Stimulated activated CD4-positive, alpha-beta T cell treated with anti-CD3 and anti-CD28 coated beads, TNF-alpha, amount 100 ng/mL, for 4 hours (primary cell): ENCODE results near the gene SSBP3.
"Not testable (repeated sequence)": the region's sequence is repeated elsewhere in the genome, so short reads cannot be mapped to it uniquely, and the experiment has no call there.

Experiments used
- DNase-seq, 3 experiments: peaks; one replicate each; pipeline ENCODE4 v3.0.0-alpha.2; 2020; ENCODE audit warnings: low read depth in 3 of 3

The SSBP3 gene

DNA sequence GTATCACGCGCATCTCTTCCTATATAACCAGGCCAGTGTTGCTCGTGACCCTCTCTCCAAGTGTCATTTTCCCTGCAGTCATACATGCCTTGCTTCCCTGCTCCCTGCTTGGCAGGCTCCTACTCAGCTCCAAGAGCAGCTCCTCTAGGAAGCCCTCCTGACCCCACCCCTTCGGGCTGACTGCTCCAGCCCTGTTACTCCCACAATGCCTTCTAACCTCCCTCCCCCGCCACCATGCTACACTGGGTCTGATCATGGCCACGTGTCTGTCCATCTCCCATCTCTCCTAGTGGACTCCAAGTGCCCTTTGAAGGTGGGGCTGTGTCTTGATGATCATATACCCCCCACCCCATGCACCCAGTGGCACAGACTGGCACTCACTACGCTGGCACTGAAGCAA is 161.5 kb downstream of the SSBP3 start:
- DNase-seq = no peak

DNA sequence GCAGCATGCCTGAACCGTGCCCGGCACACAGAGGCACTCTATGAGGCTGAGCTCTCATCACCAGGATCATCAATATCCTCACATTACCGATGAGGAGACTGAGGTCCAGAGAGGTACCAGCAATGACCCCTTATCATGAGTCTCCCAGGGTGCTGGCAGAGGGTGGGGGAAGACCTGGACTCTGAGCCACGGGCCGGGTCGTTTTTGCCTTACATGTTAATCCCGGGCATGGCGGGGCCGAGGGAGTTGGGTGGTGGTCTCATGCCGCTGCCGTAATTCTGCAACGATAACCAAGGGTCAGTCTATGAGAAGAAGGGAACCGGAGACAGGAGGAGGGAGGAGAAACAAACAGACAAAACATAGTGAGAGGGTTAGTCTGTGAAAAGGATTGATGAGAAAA is 163.2 kb downstream of the SSBP3 start:
- DNase-seq = no peak

DNA sequence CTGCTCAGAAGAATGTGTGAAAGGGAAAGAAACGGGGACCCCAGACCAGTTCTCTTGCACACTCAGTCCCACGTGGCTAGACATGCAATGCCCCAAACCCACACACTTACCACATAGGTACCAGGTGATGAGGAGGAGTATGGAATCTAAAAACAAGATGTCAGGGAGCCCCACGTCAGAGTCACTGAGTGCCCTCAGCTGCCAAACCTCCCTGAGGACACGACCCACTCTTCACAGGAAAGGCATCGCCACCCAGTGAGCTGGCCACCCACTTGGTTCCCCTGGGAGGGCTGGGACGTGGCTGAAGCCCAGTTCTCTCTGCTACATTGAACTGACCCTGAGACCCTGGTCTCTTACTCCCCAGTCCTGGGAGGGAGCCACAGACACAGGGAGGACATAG is 164.8 kb downstream of the SSBP3 start:
- DNase-seq = no peak

DNA sequence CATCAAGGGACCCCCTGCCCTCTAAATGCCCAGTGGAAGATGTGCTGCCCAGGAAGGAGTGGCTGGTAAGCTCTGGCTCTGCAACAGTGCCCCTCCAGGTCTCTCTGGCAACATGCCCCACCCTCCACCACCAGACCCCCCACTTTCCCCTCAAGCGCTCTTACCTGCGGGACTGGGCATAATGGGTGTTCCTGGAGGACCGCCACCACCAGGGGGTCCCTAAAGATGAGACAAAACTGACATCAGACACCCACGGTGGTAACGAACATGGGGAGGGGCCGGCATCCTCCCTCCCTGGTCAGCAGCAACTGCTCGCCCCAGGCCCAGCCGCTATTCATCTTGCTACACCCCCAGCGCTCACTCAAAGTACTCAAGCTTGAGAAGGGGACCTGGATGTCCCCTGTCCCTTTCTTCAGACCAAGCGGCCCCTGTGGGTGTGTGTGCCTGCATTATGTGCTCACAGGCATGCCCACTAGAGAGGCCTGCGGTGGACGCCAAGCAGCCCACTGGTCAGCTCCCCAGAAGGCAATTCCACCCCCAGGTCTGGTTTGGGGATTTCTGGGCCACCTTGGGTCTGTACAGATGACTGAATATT is 165.4 kb downstream of the SSBP3 start:
- no peak for DNase-seq

DNA sequence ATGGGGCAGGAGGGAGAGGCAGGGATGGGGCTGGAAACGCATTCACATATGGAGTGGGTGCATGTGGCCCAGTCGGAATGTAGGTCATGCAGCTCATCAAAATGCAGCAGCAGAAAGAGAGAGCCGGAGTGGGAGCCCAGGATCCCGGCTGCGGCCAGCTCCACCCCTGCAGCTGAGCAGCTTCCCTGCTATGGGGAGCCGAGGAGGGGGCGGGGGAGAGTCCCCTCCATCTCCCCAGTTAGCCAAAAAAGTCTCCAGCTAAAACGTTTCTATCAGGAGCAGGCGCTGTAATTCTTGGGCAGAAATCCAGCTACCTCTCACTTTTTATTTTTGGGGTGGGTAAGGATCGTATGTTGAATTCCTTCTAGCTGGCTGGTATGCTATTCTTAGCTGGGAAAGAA is 166.6 kb downstream of the SSBP3 start:
- no peak for DNase-seq

DNA sequence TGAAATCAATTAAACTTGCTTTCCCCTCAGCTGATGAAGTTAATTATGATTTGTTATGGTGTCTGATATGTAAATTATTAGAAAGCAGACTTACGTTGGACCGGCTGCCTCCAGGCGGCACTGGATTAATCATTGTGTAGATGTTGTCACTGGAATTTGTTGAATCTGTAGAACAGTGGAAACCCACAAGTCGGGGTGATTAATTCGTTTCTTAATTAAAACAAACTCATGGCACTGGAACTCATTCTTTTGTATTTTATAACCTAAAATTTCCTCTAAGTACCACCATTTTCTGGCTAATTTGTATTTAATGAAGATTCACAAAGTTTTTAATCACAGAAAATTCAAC is 167.2 kb downstream of the SSBP3 start:
- DNase-seq = no peak

DNA sequence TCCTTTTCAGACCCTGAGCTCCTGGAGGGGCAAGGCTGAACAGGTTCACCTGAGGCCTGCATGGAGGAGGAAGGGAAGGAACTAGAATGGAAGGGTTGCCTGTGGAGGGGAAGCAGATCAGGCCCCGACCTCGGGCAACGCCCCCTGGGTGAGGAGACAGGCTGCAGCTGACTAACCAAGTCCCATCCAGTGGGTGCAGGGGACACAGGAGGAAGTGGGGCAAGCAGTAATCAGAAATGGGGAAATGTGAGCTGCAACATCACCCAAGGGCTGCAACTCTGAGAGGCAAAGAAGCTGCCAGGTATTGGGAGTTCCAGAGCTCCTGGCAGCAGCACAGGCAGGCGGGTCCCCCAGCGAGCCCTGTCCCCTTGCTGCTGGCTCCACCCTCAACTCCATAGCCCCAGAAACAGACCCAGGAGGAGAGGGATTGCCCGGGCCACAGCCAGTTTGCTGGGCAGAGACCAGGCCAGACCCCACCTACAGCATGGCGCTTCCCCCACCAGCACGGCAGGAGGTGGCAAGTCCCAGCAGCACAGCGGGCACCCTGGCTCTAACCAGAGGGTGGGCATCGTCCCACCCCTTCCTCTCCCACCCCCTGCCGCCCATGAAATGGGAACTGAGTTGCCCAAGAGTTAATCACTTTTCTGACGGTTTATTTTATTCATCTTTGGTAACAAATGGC is 167.7 kb downstream of the SSBP3 start:
- no peak for DNase-seq

DNA sequence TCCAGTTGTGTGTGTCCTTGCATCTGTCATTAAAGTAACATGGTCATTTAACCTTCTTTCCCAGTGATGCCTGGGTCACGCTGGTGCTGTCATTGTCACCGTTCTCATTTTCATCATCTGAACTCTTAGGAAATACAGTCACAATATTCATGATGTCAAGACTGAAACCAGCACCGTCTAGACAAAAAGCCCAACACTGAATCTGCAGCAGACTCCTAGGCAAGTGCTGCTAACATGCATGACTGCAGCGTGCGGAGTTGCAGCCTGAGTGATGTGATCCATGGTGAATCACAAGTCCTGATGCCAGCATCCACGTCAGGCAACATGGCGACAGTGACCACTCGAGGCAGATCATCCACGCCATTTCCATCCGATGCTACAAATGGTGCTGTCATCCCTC is 168.6 kb downstream of the SSBP3 start:
- DNase-seq = no peak

DNA sequence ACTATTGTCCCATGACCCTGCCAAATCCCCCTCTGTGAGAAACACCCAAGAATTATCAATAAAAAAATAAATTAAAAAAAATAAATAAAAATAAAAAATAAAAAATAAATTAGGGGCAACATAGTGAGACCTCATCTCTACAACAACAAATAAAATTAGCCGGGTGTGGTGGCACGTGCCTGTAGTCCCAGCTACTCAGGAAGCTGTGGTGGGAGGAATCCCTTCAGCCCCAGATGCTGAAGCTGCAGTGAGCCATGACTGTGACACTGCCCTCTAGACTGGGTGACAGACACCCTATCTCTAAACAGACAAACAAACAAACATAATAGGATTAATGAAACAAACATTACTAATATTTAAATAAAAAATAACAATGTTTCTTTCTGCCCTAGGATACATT is 171.9 kb downstream of the SSBP3 start:
- DNase-seq = no peak

DNA sequence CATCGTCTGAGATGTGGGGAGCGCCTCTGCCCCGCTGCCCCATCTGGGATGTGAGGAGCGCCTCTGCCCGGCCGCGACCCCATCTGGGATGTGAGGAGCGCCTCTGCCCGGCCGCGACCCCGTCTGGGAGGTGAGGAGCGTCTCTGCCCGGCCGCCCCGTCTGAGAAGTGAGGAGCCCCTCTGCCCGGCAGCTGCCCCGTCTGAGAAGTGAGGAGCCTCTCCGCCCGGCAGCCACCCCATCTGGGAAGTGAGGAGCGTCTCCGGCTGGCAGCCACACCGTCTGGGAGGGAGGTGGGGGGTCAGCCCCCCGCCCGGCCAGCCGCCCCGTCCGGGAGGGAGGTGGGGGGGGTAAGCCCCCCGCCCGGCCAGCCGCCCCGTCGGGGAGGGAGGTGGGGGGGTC is 173.0 kb downstream of the SSBP3 start:
- DNase-seq = not testable (repeated sequence)

DNA sequence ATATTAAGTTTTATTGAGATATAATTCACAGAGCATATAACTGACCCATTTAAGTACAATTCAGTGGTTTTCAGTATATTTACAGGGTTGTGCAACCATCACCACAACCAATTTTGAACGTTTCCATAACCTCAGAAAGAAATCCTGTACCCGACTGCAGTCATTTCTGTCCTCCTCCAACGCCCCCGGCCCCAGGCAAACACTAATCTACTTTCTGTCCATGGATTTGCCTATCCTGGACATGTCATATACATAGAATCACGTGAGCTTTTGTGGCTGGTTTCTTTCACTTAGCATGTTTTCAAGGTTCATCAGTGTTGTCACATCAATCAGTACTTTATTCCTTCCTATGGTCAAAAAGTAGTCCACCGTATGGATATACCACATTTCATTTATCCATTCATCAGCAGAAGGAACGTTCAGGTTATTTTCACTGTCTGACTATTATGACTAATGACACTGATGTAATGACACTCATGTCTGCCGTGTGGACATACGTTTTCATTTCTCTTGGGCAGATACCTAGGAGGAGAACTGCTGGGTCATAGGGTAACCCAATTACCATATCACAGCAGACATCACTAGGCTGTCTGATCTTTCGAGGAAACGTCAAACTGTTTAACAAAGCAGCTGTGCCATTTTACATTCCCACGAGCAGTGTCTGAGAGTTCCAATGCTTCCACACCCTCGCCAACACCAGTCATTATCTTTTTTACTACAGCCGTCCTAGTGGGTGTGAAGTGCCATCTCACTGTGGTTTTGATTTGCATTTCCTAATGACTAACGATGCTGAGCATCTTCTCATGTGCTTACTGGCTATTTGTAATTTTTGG is 175.5 kb downstream of the SSBP3 start:
- no peak for DNase-seq

DNA sequence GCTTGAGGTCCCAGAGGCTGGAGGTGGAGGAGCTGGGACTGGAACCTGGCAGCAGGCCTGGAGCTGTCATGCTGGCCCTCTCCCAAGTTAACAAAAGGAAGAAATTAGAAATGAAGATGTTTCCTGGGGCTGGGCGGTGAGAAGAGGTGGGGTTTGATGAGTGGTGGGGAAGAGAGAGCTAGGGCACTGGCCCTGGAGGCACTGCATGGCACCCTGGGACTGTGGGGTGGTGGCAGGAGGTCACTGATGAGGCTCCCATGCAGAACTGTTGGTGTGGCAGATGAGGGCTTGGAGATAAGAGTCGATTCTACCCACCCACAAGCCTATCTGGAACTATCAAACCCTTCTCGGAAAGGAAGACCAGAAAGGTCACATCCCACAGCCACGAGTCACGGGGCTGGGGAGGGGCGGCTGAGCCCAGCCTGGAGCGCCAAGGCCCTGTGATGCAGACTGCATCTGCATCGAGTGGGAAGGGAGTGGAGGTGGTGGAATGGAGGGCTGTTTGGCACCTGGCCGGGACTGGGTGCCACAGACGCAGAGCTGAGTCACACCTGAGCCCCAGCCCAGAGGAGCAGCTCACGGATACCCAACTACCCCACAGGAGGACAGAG is 176.8 kb downstream of the SSBP3 start:
- DNase-seq = peak in 1 of 3 experiments; percentile 5

DNA sequence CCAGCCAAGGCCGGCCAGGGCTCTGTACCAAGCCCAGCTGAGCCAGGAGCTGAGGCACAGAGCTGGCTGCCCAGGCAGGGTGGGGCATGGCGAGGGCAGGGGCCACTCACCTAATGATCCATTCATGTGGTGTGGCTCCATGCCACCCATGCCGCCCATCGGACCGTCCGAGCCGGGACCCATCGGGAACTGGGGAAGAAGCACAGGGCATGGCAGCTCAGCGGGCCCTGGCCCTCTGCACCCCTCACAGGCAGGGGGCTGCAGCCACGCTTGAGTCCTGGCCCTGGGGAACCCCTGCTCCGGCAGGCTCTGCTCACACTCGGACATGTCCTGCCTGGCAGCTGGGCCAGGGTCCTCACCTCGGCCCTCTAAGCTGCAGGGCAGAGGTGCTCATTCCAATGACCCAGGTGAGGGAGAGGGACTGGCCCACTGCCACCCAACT is 177.5 kb downstream of the SSBP3 start:
- no peak for DNase-seq

DNA sequence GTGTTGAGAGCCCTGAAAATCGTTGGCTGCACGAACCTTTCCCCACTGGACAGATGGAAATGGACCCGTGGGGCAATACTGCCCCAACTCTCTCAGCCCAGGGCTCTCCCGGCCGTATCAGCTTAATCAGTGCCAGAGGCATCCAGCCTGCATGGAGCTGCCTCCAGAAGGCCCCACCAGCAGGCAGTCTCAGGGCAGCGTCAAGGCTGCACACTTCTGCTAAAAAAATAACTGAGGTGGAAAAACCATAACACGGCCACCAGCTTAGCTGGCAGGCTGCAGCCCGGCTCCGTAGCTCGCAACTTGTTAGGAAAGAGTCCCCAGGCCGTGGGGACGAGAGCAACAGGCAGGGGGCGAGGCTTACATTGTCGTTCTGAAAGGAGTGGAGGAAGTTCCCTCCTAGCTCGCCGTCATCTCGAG is 178.3 kb downstream of the SSBP3 start:
- no peak for DNase-seq

DNA sequence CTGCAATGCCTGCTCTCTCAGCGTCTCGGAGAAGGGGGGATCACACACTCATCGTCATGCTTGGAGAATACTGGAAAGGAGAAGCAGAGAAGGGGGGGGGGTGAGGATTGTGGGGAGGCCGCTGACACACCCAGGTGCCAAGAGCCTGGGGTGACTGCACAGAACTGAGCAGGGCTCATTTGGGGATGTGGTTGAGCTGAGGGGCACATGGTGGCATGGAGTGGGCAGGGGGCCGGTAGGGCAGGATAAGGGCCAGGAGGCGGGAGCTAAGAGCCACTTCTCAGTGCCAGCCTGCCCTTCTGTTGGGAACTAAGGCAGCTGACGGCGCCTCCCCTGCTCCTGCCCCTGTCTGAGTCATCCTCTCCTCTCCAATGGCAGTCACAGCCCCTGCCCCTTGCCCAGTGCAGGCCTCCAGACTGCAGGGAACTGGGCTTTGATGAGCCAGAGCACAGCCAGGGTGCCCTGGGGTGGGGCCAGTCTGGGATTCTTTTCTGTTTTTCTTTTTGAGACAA is 179.0 kb downstream of the SSBP3 start:
- DNase-seq = no peak

DNA sequence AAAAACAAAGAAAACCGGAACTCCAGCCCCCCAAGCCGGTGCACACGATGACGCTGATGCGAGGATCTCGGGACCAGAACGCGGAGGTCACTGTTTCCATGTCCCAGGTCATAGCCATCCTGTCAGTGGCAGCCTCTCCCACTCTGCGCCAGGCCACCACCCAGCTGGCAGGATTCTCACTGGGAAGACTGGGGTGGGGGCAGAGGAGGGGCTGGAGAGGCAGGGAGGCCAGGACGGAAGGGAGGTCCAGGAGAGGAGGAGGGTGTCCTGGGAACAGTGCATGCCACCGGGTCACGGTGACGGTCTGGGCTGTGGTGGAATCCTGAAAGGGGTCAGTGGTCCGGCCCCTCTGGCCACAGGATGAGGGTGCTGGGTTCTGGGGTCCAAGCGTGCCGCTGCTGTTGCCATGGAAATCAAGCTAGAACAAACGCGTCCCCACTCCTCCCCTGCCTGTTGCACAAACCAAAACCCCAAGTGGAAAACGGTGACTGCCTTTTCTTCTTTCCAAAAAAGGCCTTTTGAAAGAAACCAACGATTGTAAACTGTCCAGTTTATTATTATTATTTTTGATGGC is 180.1 kb downstream of the SSBP3 start:
- no peak for DNase-seq

DNA sequence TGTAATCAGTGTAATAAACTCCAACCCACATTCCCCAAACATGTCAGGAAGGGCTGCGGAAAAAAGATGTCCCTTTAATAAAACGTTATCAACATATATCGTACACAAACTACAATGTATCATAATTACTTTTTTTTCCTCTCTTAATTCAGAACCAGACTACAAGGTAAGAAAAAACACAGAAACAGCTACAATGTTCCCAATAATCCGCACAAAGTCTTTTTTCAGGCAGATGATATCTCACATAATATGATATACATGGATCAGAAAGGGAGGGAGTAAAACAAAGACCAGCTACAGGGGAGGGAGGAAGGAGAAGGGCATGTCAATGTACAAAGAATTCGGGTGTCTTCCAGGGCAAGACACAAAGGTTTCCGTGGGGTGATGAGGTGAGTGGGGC is 180.8 kb downstream of the SSBP3 start:
- no peak for DNase-seq

DNA sequence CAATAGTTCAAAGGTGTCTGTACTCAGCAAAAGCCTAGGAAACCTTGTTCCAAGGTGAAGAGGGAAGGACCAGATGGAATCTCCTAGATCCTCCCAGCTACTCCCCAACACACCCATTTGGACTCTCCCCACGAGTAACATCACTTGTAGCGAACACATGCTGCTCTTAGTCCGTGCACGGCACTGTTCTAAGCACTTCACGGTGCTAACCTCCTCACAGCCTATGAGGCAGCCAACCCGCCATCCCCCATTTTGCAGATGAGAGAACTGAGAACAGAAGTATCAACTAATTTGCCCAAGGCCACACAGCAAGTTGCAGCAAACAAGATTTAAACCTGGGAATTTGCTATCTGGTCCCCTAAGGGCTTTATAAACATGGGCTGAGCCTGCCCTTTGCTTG is 182.0 kb downstream of the SSBP3 start:
- DNase-seq = no peak

DNA sequence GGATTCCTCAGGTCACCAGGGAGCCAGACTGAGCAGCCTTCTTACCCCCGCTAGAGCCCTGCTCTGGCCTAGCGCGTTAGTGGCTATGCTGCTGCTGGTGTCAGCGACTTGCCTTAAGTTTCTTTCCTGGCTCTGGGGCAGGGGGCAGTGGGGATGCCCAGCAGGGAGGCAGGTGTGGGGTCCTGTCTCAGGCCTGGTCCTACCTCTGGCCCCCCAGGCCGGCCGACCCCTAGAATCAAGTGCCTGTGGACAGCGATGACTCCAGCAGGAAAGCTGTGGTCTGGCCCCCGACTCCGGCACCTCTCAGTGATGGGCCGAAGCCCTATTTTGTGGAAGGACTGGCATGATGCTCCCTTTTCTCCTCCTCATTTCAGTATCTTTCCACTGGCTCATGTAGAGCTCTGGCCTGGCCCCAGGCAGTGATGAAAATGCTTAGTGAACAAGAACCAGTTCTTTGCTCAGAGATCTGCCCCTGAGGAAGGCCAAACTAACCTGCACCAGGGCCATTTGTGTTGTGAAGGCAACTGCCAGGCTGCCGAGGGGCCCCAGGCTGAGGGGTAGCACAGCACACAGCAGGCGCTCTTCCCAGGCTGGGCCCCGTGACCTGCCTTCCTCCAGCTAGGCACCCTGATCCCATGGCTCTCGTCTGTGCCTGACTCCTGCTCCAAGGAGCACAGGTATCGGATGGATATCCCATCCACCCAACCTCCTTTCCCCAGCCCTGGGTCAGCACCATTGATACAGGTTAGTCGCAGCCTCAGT is 182.6 kb downstream of the SSBP3 start:
- DNase-seq = no peak

DNA sequence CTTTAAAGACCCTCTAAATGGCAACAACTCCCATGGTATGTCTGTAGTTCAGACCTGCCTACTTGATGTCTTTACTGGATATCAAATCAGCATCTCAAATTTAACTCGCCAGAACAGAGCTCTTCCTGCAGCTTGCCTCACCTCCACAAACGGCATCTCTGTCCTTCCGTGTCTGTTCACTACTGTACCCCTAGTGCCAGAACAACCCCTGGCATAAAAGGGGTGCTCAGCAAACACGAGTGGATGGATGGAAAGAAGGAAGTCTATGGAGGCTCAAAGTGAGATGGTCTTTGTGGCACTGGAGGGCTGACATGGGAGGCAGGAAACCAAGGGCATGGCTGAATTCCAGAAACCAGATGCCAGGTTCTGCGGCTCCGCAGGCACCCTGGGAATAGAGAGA is 183.5 kb downstream of the SSBP3 start:
- no peak for DNase-seq

DNA sequence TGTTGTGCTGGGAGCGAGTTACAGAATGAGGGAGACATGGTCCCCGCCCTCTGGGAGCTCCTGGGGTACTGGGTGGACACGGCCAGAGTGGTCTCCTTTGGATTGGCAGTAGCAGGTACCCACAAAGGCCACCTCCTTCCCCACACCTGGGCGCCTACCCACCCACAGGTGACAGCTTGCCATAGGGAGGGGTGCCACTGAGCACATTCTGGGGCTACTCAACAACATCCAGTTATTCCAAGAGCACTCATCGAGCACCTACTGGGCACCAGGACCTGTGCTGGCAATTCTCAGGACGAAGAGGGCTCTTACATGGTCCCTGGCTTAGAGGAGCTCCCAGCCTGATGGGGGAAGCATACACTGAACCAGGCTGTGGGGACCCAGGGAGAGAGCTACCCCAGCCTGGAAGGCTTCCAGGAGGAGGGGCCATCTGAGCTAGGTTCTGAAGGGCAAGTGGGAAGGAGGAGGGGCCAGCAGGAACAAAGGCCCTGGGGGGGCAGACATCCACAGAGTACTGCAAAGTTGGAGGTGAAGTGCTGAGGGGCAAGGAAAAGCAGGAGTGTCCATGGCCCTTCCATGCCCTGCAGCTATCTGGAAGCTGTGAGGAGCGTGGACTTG is 184.2 kb downstream of the SSBP3 start:
- no peak for DNase-seq
